GM19438 (cell line): ENCODE measurements around the gene FCRLA.
"Not testable (repeated sequence)": the region's sequence is repeated elsewhere in the genome, so short reads cannot be mapped to it uniquely, and the experiment has no call there.

Experiments used
- ATAC-seq: cut with Tn5 transposase; IDR thresholded peaks from one replicate; pipeline ENCODE4 v1.9.1; 2021; ENCODE audit warnings: low read depth; ENCODE audit not compliant: unreplicated experiment

The FCRLA gene, protein sequence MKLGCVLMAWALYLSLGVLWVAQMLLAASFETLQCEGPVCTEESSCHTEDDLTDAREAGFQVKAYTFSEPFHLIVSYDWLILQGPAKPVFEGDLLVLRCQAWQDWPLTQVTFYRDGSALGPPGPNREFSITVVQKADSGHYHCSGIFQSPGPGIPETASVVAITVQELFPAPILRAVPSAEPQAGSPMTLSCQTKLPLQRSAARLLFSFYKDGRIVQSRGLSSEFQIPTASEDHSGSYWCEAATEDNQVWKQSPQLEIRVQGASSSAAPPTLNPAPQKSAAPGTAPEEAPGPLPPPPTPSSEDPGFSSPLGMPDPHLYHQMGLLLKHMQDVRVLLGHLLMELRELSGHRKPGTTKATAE

GRCh38 chr1:161706482-161707347 lies at the start of gene FCRLA:
Gene FCRLA, plus strand, starts transcription at chr1:161707229. Its CDS starts 36 bp downstream, at chr1:161707265.
- peak; percentile 63 for ATAC-seq

DNA sequence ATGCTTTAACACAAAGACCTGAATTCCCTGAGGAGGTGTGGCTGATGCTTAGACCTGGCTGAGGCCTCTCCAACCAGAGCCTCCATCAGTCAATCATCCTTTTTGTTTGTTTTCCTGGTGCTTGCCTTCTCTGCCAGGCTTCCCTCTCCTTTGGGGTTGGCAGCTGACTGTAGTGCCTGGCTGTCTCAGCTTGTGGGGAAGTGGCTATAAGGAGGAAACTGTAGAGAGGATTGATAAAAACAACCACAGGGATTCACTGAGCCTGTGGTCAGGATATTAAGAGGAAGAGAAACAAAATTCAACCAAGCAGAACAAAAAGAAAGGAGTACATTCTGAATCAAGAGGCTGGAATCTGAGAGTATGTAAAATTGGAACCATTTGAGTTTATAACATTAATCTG lies 48.5 kb upstream of the FCRLA start:
- ATAC-seq = not testable (repeated sequence)

DNA sequence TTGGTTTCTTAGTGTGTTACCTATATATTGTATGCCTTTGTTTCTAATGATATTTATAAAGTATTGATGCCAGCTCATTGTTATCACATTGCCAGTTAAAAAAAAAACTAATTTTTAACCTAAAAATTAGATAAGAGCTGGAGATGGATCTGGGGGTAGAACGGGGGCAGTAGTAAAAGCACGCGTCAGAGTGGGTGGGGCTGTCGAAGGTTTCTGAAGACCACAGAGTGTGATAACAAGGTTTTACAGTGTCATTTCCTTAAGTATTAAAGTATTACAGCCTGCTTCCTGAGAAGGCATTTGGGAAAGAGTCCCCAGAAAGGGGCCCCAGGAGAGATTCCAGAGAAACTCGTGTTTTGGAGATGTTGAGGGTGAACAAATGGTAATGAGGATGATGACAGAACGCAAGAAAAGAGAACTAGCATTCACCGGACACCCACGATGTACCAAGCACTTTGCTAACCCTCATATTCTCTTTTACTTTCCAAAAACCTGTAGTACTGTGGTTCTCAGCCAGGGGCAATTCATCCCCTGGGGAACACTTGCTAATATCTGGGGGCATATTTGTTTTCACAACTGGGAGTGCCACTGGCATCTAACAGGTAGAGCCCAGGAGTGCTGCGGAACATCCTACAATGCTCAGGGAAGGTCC lies 45.2 kb upstream of the FCRLA start:
- ATAC-seq = not testable (repeated sequence)

DNA sequence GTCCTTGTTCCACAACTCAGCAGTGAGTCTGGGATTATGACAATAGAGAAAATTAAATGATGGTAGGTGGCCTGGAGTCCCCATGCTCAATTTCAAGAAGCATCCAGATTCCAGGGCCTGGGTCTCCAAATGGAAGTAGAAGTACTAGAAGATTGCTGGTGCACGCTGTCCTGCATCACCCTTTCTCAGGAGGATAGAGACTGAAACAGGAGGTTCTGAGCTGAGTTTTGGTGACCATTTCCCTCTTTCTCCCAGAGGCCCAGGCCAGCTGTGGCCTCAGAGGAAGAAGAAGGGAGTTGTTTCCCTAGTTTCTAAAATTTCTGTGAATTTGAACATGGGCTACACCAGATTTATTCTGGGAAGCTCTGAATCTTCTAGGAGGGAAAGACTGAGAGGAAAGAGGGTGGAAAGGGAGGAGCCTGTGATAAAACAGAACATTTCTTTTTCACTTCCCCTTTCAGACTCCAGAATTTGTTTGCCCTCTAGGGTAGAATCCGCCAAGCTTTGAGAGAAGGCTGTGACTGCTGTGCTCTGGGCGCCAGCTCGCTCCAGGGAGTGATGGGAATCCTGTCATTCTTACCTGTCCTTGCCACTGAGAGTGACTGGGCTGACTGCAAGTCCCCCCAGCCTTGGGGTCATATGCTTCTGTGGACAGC lies 44.2 kb upstream of the FCRLA start, which contains the start of gene FCGR2B:
Gene FCGR2B, plus strand, starts transcription at position 460 of the 656 bp plus-strand sequence. Its CDS starts 99 bp downstream, at position 559.
- peak; percentile 71 for ATAC-seq

DNA sequence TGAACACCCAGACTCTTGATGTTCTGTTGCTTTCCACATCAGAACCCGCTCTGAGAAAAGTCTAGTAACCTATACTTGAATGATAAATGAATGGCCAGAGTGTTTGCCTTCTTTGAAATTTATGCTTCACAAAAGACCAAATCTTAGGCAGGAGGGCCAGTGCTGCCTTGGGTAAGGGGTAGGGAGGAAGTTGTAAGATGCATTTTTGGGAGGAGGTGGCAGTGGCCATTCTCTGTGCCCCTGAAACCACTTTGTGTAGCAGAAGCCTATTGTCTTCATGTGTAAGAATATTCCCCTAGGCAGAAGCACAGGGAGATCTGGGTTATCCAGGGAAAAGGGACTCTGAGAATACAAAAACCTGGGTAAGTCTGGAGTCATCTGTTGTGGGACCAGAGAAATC lies 43.5 kb upstream of the FCRLA start:
- peak; percentile 14 for ATAC-seq

DNA sequence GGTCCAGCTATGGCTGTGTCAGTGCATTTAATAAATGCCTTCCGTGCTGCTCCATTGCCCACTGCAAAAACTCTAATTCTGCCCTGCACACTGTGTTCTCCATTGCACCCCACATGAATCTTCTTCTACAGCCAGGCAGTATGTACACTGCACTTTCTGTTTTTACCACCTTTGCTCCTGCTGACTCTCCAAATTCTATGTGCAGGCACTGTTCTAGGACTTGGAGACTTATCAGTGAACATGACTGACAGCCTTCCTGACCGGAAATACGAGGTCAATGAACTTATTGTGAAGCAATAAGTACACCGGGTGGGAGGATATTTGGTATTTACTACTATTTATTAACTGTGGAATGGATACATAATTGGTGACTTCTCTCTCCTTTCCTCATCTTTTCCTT lies 42.3 kb upstream of the FCRLA start:
- not testable (repeated sequence) for ATAC-seq

GRCh38 chr1:161671045-161672020 lies 35.7 kb upstream of the FCRLA start:
- not testable (repeated sequence) for ATAC-seq

DNA sequence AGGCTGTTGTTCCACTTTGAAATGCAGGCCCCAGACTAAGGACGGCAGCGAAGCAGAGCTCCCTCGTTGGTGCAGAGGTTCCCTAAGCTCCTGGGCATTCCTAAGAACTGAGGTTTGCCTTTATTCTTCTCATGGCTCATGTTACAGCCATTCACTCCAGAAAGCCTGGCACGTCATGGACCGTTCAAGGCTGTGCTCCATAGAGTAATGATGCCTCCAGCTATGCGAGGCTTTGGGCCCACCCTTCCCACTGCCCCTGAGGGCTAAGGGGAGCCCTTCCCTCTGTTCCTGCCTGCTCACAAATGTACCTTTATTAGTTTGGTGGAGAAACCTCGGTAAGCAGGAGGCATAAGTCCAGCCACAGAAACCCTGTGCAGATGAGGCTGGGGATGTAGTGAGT lies 33.6 kb upstream of the FCRLA start:
- ATAC-seq = not testable (repeated sequence)

DNA sequence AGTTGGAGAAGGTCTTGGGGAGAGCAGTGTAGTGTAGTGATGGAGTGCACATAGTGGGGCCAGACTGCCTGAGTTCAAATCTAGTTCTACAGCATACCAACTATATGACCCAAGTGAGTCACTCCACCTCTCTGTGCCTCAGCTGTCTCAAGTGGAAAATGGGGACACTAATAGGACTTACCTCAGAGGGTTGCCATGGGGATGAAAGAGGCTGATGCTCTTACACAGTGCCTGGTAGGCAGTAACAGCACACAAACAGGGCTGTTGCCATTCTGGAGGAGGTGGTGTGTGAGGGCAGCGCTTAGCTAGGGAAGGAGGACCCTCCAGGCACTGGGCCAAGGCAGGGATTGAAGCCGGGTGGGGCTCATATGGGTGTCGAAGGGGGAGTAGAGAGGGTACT lies 32.6 kb upstream of the FCRLA start:
- ATAC-seq = not testable (repeated sequence)

DNA sequence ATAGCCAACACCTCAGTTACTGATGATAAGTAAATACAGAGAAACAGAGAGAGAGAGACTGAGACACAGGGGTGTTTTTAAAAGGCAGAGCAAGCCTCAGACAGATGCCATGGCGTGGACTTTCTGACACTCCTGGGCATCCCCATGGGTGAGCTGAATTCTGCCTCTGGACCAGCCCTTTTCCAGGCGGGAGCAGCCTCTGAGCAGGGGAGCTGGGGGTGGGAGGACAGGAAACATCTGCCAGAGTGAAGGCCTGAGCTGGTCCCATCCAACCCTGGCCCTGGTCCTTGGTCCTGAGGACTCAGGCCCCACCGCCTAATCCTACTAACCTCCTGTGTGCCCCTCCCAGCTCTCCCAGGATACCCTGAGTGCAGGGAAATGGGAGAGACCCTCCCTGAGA lies 32.1 kb upstream of the FCRLA start:
- ATAC-seq = not testable (repeated sequence)

GRCh38 chr1:161676441-161676840 lies 30.6 kb upstream of the FCRLA start:
- ATAC-seq = no peak

DNA sequence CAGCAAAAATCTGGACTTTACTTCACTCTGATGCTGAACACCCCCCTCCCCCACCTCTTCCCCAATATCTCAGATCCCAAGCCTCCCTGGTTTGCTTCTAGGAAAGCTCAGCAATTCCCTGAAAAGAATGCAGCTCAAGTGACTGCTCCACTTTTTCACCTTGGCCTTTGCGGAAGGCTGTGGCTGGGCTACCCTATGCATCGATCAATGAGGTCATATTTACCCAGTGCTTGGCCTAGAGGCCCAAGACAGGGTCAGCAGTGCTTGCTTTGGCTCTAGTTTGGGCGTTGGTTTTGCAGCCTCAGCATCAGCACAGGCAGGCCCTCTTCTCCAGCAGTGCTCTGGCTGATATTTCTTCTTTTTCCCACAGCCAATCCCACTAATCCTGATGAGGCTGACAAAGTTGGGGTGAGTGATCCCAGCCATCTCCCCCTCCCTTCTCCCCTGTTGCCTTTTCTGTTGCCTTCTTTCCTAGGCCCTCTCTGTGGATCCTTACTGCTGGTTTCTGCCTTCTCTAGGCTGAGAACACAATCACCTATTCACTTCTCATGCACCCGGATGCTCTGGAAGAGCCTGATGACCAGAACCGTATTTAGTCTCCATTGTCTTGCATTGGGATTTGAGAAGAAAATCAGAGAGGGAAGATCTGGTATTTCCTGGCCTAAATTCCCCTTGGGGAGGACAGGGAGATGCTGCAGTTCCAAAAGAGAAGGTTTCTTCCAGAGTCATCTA lies 29.9 kb upstream of the FCRLA start:
- no peak for ATAC-seq

DNA sequence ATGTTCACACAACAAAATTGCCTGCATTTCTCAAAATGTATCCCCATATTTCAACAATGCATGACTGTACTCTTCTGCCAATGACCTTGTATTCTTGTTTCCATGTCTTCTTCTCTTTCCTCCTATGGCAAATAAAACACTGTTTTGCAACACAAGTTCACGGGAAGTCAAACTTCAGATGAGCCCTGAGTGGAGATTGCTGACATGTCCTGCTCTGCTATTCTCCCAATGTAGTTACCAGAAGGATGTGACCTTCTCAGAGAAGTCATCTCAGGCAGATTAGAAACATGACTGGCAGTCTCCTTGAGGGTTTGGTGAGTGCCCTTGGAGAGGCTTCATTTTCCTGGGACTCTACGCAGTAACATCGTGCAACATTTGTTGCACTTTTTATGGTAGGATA lies 28.5 kb upstream of the FCRLA start:
- ATAC-seq = no peak

DNA sequence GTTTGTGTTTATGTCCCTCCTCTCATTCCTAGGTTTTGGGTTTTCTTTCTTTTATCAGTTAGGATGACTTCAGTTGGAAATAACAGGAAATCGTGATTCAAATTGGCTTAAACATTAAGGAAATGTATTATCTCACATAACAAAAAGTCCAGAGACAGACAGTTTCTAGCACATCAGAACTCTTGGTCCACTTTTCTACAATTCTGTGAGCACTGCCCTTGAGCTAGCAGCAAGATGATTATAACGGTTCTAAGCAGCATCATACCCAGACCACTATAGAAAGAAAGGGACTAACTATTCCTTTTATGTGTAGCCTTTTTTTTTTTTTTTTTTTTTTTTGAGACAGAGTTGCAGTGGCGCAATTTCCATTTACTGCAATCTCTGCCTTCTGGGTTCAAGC lies 25.1 kb upstream of the FCRLA start:
- ATAC-seq = no peak

DNA sequence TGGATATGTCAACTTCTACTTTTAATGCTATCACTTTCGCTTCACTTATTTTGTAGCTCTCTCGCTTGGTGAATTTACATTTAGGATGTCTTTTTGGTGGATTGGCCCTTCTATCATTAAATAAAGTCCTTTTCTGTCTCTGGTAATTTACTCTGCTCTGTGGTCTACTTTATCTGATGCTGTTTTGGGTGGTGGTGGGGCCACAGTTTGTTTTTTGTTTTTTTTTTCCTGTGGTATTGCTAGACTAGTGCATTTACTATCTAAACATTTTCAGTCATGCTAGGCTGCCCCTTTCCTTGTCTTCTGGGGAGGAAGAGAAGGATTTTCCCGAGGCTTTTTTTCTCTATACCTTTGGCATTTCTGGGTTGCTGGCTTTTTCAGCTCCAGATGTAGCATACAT lies 18.1 kb upstream of the FCRLA start:
- no peak for ATAC-seq

DNA sequence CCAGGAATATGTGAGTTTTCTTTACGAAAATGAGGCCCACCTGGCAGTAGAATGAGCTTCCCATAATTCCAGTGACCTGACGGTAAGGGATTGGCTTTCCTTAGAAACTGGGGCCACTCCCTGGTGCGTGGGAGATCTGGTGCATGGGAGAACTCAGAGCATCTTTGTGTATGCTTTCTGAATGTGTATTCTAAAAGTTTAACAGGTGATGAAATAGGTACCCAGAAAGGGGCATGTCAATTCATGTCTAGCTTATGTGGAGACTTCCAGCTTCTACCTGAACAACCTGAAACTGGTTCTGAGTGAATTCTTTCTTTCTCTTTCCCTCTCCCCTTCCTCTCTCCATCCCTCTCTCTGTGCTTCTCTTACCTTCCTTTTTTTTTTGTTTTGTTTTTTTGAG lies 15.2 kb upstream of the FCRLA start:
- ATAC-seq = no peak

- ATAC-seq = not testable (repeated sequence)
Observed at GRCh38 chr1:161693020-161693712, 13.9 kb upstream of the FCRLA start.

- not testable (repeated sequence) for ATAC-seq
Observed at GRCh38 chr1:161698302-161698701, 8.7 kb upstream of the FCRLA start.
